DMS 273 (cell line): ENCODE data around the gene ANO3.
"Not testable (repeated sequence)": the region's sequence is repeated elsewhere in the genome, so short reads cannot be mapped to it uniquely, and the experiment has no call there.

Source experiments
- DNase-seq: peaks from one replicate; lab custom pipeline; 2025; ENCODE audit not compliant: unreplicated experiment; lab: John Stamatoyannopoulos, UW

ANO3 gene

GRCh38 chr11:26331911-26332571 lies at the start of gene ANO3:
Gene ANO3, plus strand, starts transcription at chr11:26332130. Its CDS starts 146 bp downstream, at chr11:26332276.
- peak; percentile 95 for DNase-seq

GRCh38 chr11:26283852-26284408 lies 48.0 kb upstream of the ANO3 start:
- no peak for DNase-seq

- peak; percentile 2 for DNase-seq
Observed at GRCh38 chr11:26285608-26286007, 46.3 kb upstream of the ANO3 start.

- DNase-seq: peak; percentile 58
Observed at GRCh38 chr11:26286472-26287066, 45.4 kb upstream of the ANO3 start.

GRCh38 chr11:26287067-26287518 lies 44.8 kb upstream of the ANO3 start:
- DNase-seq: no peak

- DNase-seq: peak; percentile 71
Observed at GRCh38 chr11:26297189-26297975, 34.5 kb upstream of the ANO3 start.

GRCh38 chr11:26316372-26316771 lies 15.6 kb upstream of the ANO3 start:
- DNase-seq: not testable (repeated sequence)

GRCh38 chr11:26319906-26320305 lies 12.0 kb upstream of the ANO3 start:
- DNase-seq: no peak

GRCh38 chr11:26321516-26321915 lies 10.4 kb upstream of the ANO3 start:
- no peak for DNase-seq

GRCh38 chr11:26322335-26323067 lies 9.4 kb upstream of the ANO3 start:
- no peak for DNase-seq

GRCh38 chr11:26323837-26324236 lies 8.1 kb upstream of the ANO3 start:
- DNase-seq: no peak

- no peak for DNase-seq
Observed at GRCh38 chr11:26324270-26324669, 7.7 kb upstream of the ANO3 start.

GRCh38 chr11:26326793-26327400 lies 5.0 kb upstream of the ANO3 start:
- no peak for DNase-seq

GRCh38 chr11:26329206-26329605 lies 2.7 kb upstream of the ANO3 start:
- peak; percentile 35 for DNase-seq

GRCh38 chr11:26330262-26330661 lies 1.7 kb upstream of the ANO3 start:
- no peak for DNase-seq

GRCh38 chr11:26332572-26332915 lies 614 bp downstream of the ANO3 start:
- no peak for DNase-seq

- no peak for DNase-seq
Observed at GRCh38 chr11:26333906-26334305, 2.0 kb downstream of the ANO3 start.

GRCh38 chr11:26335903-26336302 lies 4.0 kb downstream of the ANO3 start:
- DNase-seq: peak; percentile 50

- DNase-seq: peak; percentile 42
Observed at GRCh38 chr11:26344647-26345046, 12.7 kb downstream of the ANO3 start.

- no peak for DNase-seq
Observed at GRCh38 chr11:26348776-26349175, 16.8 kb downstream of the ANO3 start.

GRCh38 chr11:26350002-26350401 lies 18.1 kb downstream of the ANO3 start:
- no peak for DNase-seq
